NCI-H1417 (cell line): ENCODE measurements around the gene CLASRP.

ENCODE experiments used
- DNase-seq, 3 experiments: peaks; one replicate each; lab custom pipeline; 2025; lab: John Stamatoyannopoulos, UW

The CLASRP gene

DNA sequence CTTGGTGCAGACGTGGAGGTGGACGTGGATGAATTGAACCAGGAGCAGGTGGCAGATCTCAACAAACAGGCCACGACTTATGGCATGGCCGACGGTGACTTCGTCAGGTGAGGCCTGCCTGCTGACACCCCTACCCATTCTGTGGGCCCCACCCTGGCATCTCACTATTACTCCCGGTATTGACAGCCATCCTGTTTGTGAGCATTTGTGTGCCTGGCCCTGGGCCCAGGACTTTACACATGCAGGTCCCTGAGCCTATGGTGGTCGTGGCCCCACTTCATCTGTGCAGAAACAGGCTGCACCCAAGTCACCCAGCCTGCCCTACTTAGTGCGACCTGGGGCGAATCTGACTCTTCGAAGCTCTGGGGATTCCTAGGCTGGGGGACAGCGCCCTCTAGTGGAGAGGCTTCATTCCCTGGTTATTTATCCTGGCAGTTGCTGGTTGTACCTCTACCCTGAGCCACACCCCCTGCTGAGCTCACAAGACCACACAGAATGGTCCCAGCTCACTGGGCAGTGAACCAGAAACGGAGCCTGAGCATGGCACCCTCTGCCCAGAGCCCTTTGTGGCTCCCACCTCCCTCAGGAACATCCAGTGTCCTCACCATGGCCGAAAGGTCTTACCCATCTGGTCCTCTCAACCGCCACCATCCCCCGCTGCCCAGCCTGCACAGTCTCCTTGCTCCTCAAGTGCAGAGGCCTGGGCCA lies 20.6 kb downstream of the CLASRP start:
- peak; percentile 27 to 66 (median 43) for DNase-seq

GRCh38 chr19:45061965-45062364 lies 23.1 kb downstream of the CLASRP start:
- DNase-seq: no peak

- DNase-seq: no peak
These were observed 25.3 kb downstream of the CLASRP start for GRCh38 chr19:45063851-45064801.

GRCh38 chr19:45066921-45067661 lies 28.2 kb downstream of the CLASRP start:
- no peak for DNase-seq

DNA sequence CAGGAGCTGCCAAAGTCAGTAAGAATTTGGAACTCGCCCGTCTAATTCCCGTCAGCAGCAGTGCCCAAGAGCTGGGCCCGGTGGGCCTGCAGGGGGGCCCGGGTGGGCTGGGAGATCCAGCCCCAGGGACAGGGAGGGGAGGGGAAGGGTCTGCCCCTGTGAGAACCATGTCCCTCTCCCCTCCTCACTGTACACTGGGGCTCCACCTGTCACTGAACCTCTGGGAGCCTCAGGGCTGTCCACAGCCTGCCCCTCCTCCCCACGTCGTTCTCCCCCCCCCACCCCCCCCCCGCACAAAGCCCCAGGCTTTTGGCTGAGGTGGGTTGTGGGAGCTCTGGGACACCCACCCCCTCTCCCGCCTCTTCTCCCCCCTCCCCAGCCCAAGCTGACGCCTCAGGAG lies 29.2 kb downstream of the CLASRP start:
- DNase-seq: no peak

DNA sequence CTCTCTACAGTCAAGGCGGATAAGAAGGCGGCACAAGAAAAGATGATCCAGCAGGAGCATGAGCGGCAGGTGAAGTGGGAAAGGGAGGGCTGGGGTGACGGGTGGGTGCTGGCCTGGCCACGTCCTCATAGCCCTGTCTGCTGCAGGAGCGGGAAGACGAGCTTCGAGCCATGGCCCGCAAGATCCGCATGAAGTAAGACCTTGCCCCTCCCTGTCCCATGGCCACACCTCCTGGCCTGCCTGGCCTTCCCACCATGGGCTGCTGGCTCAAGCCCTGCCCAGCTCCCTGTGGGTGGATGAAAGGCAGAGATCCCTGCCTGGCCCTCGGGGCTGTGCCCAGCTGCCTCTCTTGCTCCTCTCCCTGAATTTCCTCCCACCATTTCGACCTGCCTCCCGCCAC lies 30.2 kb downstream of the CLASRP start:
- peak in 1 of 3 experiments; percentile 3 for DNase-seq

GRCh38 chr19:45070214-45070613 lies 31.4 kb downstream of the CLASRP start:
- DNase-seq: no peak

DNA sequence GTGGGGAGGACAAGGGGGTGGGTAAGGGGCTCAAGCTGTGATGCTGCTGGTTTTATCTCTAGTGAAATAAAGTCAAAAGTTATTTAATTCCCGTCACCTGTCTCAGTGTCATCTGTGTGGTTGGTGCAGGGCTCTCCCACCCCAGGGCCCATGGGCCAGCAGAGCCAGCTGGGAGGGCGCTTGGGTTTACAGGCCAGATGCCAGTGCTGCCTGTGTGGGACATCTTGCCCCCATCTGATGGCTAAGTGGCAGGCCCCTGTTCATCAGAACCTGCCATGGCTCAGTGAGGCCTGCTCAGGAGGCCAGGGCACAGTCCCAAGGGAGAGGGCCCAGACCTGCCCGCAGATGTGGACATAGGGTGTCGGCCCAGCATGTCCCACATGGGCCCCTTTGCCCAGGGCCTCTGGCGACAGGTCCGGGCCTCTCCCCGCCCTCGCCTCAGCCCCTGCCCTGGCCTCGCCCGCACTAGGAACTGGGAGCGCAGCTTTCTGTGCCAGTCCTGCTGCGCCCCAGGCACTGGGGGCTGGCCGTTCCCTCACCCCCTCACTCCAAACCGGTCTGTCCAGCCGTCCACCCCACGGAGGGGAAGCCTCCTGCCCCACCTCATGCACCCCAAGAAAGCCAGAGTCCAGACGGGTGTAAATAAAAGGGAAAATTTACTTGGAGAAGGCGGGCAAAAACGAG lies 32.2 kb downstream of the CLASRP start:
- no peak for DNase-seq

- no peak for DNase-seq
These were observed 32.7 kb downstream of the CLASRP start for GRCh38 chr19:45071545-45071938.

- DNase-seq: no peak
These were observed 33.3 kb downstream of the CLASRP start for GRCh38 chr19:45071969-45072790.

- peak in 1 of 3 experiments; percentile 1 for DNase-seq
These were observed 36.0 kb downstream of the CLASRP start for GRCh38 chr19:45074744-45075300.

DNA sequence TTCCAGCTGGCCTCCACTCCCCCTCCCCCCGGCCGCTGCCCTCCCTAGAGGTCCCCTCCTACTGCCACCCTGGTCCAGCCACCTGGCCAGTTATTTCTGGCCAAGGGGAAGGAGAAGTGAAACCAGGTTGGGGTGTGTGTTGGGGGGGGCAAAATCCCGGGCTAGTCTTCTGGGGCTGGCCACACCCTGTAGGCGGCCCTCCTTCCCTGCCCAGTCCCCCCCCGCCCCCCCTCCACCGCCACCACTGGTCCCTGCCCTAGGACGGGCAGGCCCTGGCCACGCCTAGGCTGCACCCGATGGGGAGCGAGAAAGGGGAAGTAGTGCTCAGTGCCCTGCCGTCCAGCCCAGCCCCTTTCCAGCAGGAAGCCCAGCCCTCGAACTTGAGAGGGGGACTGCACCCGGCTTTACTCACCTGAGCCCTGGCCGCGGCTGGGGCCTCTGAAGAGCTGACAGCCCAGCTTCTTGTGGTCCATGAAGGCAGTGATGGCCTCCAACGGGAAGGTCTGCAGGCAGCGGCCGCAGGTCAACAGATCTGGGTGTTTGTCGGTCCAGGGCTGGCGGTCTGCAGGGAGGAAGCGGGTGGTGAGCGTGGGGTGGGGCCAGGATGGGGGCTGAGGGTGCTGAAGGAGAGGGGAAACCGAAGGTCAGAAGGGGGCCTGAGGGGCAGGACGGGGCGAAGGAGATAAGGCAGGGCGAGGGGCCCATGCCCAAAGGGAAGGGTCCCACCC lies 36.6 kb downstream of the CLASRP start:
- peak; percentile 19 to 45 (median 31) for DNase-seq

DNA sequence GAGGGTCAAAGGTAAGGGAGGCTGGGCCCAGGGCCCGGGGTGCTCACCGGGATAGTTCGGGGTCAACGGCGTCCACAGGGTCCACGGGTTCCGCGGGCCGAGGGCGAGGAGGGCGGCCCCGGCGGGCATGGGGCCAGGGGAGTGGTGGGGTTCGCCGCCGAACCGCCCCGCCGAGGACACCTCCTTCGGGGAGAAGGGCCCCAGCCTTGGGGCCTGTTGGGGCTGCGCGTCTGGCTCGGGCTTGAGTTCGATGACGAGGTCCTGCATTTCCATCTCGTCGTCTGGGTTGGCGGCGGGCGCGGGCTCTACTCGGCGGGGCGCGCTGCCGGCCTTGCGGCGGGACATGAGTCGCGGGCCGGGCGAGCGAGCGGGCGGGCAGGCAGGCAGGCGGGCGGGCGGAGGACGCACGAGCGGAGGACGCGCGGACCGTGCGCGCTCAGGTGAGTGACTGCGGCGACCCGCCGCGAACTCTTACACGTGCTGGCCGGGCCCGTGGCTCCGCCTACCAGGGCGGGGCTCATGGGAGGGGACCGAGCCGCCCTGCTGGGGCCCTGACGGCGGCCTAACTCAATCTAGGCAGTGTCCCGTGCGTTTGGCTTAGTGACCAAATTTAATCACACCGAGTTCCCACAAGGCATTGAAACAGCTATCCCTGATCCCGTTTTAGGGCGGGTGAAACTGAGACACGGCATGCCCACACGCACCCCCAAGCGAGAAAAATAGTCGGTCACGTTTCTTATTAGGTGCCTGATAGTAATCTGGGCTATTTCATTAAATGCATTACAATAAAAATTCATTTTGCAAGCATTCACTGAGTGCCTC lies 37.4 kb downstream of the CLASRP start, which contains the start of gene ZNF296:
TSS of gene ZNF296 (minus strand) at position 450 of the 822 bp plus-strand sequence. CDS start at position 345, 105 bp downstream.
- peak; percentile 71 to 87 (median 75) for DNase-seq

DNA sequence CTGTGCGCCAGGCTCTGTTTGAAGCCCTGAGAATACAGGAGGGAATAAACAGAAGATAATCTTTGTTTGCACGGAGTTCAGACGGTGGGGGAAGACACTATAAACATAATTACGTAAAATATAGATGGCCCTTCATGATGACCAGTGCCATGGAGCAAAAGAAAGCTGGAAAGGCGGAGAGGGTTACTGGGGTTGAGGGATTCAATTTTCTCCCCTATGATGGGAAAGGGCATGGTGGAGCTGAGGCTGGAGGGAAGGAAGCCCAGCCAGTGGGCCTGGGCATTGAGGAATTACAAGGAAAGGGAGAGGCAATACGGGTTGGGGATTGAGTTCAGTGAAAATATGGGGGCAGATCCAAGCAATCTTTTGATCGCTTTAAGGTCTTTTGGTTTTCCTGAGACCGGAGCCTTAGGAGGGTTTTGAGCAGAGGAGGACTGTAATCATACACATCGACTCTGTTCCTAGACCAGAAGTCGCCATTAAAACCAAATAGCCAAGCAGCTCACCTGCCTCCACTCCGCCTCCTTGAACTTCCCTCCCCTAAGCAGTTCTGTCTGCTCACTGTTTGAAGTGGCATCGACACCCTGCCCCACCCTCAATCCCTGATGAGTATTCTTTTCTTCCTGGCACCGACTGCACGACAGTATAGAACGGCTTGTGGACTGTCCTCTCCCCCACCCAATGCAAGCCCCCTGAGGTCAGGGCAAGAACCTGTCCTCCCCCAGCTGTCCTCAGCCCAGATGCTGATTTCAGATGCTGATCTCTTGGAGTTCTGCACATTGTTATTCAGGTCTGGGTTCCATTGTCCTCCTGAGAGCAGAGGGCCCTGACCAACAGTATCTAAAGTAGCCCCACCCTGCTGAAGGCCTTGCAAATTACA lies 38.2 kb downstream of the CLASRP start:
- peak in 1 of 3 experiments; percentile 31 for DNase-seq

DNA sequence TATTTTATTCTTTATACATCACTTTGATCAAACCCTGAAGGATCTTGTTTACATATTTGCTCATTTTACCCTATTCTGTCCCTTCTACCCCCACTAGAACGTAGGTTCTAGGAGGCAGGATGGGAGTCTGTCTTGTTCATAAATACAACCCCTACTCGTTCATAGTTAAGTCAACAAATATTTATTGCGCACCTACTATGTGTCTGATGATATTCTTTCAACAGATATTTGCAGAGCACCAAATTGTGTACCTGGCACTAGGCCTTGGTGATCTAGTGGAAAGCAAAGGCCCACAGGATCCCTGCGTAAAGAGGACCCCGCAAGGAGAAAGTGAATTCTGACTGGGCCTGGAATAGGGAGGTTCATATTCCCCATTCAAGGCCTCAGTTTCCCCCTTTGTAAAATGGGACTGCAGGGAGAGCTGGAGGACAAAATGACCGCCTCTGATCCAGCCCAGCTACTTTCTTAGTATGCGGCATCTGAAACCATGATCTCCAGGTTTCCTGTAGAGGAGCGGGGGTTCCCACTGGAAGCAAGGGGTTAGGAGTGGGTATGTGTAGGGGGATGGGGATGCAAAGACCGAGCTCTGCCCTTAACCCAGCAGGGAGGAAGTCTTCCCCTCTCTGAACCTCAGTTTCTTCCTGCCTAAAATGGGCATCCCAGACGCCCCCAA lies 39.7 kb downstream of the CLASRP start:
- DNase-seq: no peak

- peak; percentile 78 to 84 (median 80) for DNase-seq
These were observed 40.4 kb downstream of the CLASRP start, which contains the start of gene GEMIN7 for GRCh38 chr19:45079063-45079910. Gene GEMIN7 (plus strand): TSS chr19:45079260. CDS start chr19:45090115, 10,855 bp downstream.
